ENCODE measurements around the gene RAB4A.

RAB4A gene

GRCh38 chr1:229349463-229350385 is 78.8 kb downstream of the RAB4A start:
- Histone ChIP-seq H3K36me3 (ENCODE audit: low read depth) (no peaks in the 10 kb centered on the region), H3K4me1 (ENCODE audit: insufficient read depth, poor library complexity, severe bottlenecking) (no peaks in the 10 kb centered on the region), H3K4me3 (ENCODE audit: severe bottlenecking) (no peak overlapping the region), H3K27me3 (ENCODE audit: insufficient read depth, poor library complexity, severe bottlenecking) (no peaks in the 10 kb centered on the region), H3K27ac (ENCODE audit: poor library complexity, severe bottlenecking) (no peak overlapping the region), H3K9me3 (ENCODE audit: severe bottlenecking) (no peaks in the 10 kb centered on the region)
- TF ChIP-seq CTCF (IDR thresholded peaks at IDR 0.05; ENCODE audit: poor library complexity, severe bottlenecking) = no peak
- ATAC-seq (ENCODE audit: low read depth) (no peak), DNase-seq (ENCODE audit: low spot score) (no peak)

GRCh38 chr1:229352975-229353374 is 82.1 kb downstream of the RAB4A start:
- DNase-seq (ENCODE audit: low spot score) (no peak), ATAC-seq (ENCODE audit: low read depth) (no peak)
- TF ChIP-seq CTCF (IDR thresholded peaks at IDR 0.05; ENCODE audit: poor library complexity, severe bottlenecking) = no peak
- Histone ChIP-seq H3K36me3 (ENCODE audit: low read depth) (no peaks in the 10 kb centered on the region), H3K9me3 (ENCODE audit: severe bottlenecking) (no peaks in the 10 kb centered on the region), H3K4me3 (ENCODE audit: severe bottlenecking) (no peak overlapping the region), H3K27ac (ENCODE audit: poor library complexity, severe bottlenecking) (no peak overlapping the region), H3K4me1 (ENCODE audit: insufficient read depth, poor library complexity, severe bottlenecking) (no peaks in the 10 kb centered on the region), H3K27me3 (ENCODE audit: insufficient read depth, poor library complexity, severe bottlenecking) (no peaks in the 10 kb centered on the region)

- DNase-seq (ENCODE audit: low spot score) = no peak
- no peaks in the 10 kb centered on the region for H3K27me3 ChIP-seq (ENCODE audit: insufficient read depth, poor library complexity, severe bottlenecking)
- no peaks in the 10 kb centered on the region for H3K9me3 ChIP-seq (ENCODE audit: severe bottlenecking)
- H3K36me3 ChIP-seq (ENCODE audit: low read depth) = no peaks in the 10 kb centered on the region
- TF ChIP-seq CTCF (IDR thresholded peaks at IDR 0.05; ENCODE audit: poor library complexity, severe bottlenecking) = no peak
- H3K27ac ChIP-seq (ENCODE audit: poor library complexity, severe bottlenecking) = no peak overlapping the region
- no peak overlapping the region for H3K4me3 ChIP-seq (ENCODE audit: severe bottlenecking)
- H3K4me1 ChIP-seq (ENCODE audit: insufficient read depth, poor library complexity, severe bottlenecking) = no peaks in the 10 kb centered on the region
- no peak for ATAC-seq (ENCODE audit: low read depth)
These were observed 83.3 kb downstream of the RAB4A start for GRCh38 chr1:229354226-229354625.
